OCI-M2 (cell line): ENCODE results near the gene GALNT5.
"Not testable (repeated sequence)": the region's sequence is repeated elsewhere in the genome, so short reads cannot be mapped to it uniquely, and the experiment has no call there.

ENCODE experiments used
- DNase-seq: peaks from one replicate; lab custom pipeline; 2025; ENCODE audit not compliant: unreplicated experiment; lab: John Stamatoyannopoulos, UW

GALNT5 gene, protein sequence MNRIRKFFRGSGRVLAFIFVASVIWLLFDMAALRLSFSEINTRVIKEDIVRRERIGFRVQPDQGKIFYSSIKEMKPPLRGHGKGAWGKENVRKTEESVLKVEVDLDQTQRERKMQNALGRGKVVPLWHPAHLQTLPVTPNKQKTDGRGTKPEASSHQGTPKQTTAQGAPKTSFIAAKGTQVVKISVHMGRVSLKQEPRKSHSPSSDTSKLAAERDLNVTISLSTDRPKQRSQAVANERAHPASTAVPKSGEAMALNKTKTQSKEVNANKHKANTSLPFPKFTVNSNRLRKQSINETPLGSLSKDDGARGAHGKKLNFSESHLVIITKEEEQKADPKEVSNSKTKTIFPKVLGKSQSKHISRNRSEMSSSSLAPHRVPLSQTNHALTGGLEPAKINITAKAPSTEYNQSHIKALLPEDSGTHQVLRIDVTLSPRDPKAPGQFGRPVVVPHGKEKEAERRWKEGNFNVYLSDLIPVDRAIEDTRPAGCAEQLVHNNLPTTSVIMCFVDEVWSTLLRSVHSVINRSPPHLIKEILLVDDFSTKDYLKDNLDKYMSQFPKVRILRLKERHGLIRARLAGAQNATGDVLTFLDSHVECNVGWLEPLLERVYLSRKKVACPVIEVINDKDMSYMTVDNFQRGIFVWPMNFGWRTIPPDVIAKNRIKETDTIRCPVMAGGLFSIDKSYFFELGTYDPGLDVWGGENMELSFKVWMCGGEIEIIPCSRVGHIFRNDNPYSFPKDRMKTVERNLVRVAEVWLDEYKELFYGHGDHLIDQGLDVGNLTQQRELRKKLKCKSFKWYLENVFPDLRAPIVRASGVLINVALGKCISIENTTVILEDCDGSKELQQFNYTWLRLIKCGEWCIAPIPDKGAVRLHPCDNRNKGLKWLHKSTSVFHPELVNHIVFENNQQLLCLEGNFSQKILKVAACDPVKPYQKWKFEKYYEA

DNA sequence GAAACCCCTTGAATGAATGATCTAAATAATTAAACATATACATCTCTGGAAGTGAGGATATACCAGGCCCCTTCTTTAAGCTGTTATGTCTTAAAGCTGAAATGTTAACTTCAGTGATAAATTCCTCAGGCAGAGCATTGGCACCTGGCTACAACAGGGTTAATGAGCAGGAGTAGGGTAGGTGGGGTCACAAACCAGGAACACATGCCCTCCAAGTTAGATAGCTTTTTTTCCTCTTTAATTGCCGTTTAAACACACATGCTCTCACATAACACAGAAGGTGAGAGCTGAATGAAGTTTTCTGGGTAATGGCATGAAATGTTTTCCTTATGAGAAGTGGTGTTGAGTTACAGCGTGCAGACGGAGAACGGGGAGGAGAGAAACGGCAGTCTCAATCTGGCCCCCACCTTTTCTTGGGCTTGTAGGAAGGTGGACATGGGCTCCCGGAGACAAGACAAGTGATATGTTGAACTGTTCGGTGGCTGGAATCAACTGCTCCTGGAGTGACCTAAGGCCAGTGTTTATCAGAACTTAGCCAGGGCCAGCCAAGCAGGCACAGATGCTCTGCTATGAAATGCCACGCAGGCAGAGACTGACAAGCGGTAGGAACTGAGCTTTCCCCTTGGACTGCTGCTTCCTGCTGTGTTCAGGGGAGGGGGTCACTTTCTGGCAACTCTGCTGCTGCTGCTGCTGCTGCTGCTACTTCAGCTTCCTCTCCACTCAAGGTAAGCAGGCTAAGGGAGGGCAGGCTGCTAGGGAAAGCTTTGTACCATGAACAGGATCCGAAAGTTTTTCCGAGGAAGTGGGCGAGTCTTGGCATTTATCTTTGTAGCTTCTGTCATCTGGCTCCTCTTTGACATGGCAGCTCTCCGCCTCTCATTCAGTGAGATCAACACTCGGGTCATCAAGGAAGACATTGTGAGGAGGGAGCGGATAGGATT, at the start of gene GALNT5:
TSS of gene GALNT5 (plus strand) at position 394 of the 941 bp plus-strand sequence. CDS start at position 772, 378 bp downstream.
- DNase-seq = peak; percentile 78

- DNase-seq = no peak
Observed at GRCh38 chr2:157216286-157216965, 41.1 kb upstream of the GALNT5 start.

- DNase-seq = no peak
Observed at GRCh38 chr2:157217409-157217808, 40.1 kb upstream of the GALNT5 start.

- no peak for DNase-seq
Observed at GRCh38 chr2:157218911-157219310, 38.6 kb upstream of the GALNT5 start.

- no peak for DNase-seq
Observed at GRCh38 chr2:157220502-157220901, 37.0 kb upstream of the GALNT5 start.

DNA sequence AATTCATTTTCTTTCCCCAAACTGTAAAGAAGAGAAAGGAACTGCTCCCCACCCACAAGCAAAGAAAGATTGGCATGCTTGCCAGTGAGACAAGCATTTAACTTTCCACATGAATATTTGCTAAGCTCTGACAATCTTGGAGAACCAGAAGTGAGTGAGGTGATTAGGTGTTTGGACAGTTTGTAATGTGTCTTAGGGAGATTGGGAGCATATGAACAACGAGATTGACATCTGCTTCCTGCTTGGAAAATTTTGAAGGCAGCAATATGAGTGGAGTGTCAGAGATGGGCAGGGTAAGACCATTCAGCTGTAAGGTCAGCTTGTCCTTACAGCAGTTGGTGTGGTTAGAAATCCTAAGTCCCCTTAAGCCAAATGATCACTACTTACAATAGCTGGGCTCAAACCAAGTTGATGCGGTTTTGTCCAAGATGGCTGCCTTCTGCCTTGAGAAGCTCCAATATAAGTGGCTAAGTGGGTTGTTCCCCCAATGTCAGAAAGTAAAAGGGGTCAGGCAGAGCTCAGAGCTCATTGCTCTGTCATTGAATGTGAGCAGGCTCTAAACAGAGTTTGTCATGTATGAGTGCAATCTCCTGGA, 36.0 kb upstream of the GALNT5 start:
- DNase-seq = peak; percentile 78

- no peak for DNase-seq
Observed at GRCh38 chr2:157223624-157224205, 33.8 kb upstream of the GALNT5 start.

DNA sequence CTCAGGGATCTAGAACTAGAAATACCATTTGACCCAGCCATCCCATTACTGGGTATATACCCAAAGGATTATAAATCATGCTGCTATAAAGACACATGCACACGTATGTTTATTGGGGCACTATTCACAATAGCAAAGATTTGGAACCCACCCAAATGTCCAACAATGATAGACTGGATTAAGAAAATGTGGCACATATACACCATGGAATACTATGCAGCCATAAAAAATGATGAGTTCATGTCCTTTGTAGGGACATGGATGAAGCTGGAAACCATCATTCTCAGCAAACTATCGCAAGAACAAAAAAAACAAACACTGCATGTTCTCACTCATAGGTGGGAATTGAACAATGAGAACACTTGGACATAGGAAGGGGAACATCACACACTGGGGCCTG, 33.1 kb upstream of the GALNT5 start:
- DNase-seq = not testable (repeated sequence)

GRCh38 chr2:157227592-157227991, 29.9 kb upstream of the GALNT5 start:
- DNase-seq = no peak

GRCh38 chr2:157228946-157229345, 28.6 kb upstream of the GALNT5 start:
- no peak for DNase-seq

DNA sequence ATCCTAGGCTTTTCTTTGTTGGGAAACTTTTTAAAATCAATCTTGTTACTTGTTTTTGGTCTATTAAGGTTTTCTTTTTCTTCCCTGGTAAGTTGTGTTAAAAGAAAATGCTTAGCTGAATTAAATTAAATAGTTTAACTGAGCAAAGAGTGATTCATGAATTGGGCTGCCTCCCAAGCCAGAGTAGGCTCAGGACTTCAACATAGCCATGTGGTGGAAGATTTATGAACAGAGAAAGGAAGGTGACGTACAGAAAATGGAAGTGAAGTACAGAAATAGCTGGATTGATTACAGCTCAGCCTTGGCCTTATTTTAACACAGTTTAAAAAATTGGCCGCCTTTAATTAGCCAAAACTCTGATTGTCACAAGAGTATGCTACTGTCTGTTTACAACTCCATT, 27.9 kb upstream of the GALNT5 start:
- DNase-seq = no peak

GRCh38 chr2:157231476-157231875, 26.0 kb upstream of the GALNT5 start:
- DNase-seq = no peak

GRCh38 chr2:157233506-157233905, 24.0 kb upstream of the GALNT5 start:
- DNase-seq = no peak

DNA sequence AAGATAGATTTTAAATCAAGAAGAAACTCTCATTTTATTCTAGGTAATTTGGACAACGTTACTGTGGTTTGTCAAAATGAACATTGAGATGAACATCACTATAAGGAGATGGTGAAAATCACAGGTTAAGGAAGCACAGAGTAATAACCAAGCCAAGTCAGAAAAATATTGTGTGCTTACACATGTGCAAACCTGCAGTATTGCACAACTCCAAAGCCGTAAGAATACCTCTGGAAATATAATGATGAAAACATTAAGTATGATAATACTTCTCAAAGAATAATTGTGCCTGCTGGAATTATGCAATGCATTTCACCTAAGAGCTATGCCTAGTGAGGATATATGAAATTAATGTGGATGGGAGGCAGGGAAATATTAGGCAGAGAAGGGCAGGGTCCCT, 21.1 kb upstream of the GALNT5 start:
- DNase-seq = no peak

DNA sequence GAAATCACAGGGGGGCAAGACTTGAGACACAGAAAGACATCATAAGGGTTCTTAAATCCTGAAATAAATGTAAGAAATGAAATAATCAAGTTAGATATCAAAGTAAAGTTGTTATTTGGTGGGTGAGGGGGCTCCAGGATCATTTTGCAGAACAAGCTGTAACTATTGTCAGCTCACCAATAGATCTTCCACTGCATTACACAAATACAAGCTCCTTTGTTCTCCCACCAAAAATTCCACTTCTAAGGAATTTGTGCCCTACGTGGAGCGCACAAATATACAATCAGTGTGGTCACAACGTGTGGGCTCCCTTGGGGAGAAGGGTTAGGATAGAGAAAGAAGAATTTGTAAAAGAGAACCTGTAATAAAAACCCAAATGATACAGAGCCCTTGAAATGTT, 19.2 kb upstream of the GALNT5 start:
- no peak for DNase-seq

DNA sequence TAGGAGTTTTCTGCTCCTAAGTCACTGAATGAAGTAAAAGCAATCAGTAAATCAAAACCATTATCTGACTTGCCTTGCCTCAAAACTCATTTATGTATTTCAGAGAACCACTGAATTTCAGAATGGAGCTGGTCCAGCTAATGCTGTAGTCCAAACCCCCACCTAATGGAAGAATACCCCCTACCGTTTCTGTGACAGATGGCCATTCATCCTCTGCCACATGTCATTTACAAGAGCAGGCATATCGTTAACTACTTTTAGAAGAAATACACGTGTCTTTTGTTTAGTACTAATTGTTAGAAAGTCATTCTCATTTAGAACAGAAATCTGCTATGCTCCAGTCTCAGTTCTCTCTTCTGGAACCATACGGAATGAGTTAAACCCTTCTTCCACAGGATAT, 12.8 kb upstream of the GALNT5 start:
- DNase-seq = no peak

DNA sequence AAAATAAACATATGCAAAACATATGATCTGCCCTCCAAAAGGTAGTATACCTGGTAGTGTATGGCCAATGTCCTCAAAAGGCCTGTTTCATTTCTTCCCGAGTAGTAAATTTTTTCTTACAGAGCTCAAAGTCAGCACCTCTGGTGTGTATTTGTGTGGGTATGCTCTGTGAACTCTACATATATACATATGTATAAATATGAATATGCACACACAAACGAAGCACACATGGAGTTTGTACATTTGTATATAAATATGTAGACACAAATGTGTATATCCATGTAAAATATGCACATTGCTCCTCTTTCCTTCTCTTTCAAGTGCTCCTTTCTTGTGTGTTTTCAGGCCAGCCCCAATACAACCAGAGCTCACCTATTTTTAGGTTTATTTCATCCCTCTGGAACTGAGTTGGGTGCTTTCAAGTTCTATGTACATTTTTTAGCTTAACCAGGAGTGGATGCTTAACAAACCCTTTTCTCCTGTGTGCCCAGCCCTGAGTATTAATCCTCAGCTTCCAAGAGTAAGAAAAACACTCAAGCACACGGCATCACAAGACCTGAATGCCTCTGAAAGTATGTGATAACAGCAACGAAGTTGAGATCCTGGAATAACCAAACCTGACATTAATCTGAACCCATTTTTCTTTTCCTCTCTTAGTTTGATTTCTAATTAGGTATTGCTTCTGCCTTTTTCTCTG, 12.2 kb upstream of the GALNT5 start:
- DNase-seq = no peak

DNA sequence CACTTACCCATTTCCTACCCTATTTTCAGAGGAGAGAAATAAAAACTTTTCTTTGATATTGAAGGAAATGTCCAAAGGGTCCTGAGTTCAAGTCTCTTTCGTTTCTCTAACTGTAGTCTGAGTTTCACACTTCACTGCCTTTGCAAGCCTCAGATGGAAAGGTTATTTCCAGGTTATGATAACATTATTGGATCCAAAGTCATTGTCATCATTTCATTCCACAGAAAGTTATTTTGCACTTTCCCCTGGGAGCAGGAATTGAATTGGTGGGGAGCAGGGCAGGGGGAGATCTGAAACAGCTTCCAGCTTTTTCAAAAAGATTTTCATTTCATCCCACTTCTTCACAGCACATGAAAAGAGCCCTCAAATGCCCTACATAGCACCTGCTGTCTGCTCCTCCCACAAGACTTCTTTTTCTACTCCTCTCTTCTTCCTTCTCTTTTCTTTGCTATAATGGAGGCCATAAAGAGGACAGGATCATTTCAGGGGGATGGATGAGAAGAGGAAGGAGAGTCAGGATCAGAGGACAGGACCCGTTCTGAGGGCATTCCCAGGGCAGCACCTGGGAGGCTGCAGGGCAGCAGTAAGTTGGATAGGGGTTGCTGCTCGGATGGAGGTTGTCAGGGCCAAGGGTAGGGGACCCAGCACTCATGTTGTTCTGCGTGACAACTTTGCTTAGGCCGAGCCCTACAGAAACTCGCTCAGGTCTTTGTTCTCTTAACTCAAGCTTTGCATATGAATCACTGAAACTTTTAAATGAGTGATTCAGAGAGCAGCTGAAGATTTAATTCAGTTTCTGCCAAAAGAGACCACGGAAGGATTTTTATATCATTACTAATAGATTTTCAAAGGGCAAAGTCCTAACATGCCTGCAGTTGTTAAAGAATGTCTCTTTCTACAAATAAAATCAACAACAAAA, 11.4 kb upstream of the GALNT5 start:
- no peak for DNase-seq
